ENCODE measurements around the gene NUCKS1.

Gene NUCKS1

DNA sequence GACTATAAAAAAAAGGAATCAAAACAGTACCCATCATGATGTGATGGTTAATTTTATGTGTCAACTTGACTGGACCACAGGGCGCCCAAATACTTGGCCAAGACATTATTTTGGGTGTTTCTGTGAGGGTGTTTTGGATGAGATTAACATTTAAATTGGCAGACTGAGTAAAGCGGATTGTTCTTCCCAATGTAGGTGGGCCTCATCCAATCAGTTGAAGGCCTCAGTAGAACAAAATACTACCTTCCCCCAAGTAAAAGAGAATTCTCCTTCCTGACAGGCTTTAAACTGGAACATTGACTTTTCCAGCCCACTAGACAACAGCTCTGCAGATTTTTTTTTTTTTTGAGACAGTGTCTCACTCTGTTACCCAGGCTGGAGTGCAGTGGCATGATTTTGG lies 14.6 kb upstream of the NUCKS1 start:
- TF ChIP-seq, protein P1, sequence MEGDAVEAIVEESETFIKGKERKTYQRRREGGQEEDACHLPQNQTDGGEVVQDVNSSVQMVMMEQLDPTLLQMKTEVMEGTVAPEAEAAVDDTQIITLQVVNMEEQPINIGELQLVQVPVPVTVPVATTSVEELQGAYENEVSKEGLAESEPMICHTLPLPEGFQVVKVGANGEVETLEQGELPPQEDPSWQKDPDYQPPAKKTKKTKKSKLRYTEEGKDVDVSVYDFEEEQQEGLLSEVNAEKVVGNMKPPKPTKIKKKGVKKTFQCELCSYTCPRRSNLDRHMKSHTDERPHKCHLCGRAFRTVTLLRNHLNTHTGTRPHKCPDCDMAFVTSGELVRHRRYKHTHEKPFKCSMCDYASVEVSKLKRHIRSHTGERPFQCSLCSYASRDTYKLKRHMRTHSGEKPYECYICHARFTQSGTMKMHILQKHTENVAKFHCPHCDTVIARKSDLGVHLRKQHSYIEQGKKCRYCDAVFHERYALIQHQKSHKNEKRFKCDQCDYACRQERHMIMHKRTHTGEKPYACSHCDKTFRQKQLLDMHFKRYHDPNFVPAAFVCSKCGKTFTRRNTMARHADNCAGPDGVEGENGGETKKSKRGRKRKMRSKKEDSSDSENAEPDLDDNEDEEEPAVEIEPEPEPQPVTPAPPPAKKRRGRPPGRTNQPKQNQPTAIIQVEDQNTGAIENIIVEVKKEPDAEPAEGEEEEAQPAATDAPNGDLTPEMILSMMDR (IDR thresholded peaks at IDR 0.05; ENCODE audit: control insufficient read depth, insufficient read depth, low read depth, low read length, missing control alignments), result no peak
- H3K4me3 ChIP-seq (ENCODE audit: control insufficient read depth, low read depth, low read length), result no peak overlapping the region
- DNase-seq (ENCODE audit: low read depth), result no peak

DNA sequence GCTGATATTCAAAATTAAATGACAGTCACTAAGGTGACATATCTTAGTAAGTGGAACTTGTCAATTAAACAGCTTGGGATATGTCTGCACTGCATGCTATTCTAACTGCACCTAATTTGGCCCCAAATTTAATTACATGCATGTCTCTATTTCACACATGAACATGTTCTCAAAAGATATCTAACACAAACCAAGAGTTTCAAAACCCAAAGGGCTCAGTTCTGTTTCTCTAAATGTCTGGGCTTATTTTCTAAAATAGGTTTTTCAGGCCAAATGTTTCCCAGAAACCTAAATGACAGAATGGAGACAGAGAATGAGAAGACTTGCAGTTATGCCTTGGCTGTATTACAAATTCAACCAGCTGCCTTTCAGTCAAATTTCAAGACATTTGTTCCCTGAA lies 14.0 kb upstream of the NUCKS1 start:
- no peak overlapping the region for H3K4me3 ChIP-seq (ENCODE audit: control insufficient read depth, low read depth, low read length)
- DNase-seq (ENCODE audit: low read depth), result no peak

DNA sequence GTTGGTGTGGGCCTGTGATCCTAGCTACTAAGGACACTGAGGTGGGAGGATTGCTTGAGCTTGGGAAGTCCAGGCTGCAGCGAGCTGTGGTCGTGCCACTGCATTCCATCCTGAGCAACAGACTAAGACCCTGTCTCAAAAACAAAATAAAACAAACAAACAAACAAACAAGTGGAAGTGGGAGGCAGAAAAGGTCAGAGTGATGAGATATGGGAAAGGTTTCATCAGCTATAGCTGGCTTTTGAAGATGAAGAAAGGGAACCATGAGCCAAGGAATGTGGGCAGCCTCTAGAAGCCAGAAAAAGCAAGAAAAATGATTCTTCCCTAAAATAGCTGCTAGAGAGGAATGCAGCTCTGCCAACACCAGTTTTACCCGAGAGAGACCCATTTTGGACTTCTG lies 10.6 kb upstream of the NUCKS1 start:
- no peak overlapping the region for H3K4me3 ChIP-seq (ENCODE audit: control insufficient read depth, low read depth, low read length)
- TF ChIP-seq, protein P1 (IDR thresholded peaks at IDR 0.05; ENCODE audit: control insufficient read depth, insufficient read depth, low read depth, low read length, missing control alignments), result no peak
- no peak for DNase-seq (ENCODE audit: low read depth)

More for the DNA sequence above, 14.0 kb upstream of the NUCKS1 start:
- TF ChIP-seq, protein P1 (IDR thresholded peaks at IDR 0.05; ENCODE audit: control insufficient read depth, insufficient read depth, low read depth, low read length, missing control alignments), result no peak

DNA sequence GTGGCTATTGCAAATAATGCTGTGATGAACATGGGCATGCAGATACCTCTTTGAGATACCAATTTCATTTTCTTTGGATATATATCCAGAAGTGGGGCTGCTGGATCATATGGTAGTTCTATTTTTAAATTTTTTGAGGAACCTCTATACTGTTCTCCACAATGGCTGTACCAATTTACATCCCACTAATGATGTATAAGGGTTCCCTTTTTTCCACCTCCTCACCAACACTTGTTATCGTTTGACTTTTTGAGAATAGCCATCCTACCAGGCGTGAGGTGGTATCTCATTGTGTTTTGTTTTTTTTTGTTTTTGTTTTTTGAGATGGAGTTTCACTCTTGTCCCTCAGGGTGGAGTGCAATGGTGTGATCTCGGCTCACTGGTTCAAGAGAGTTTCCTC lies 6.6 kb upstream of the NUCKS1 start:
- DNase-seq (ENCODE audit: low read depth), result no peak
- TF ChIP-seq, protein P1 (IDR thresholded peaks at IDR 0.05; ENCODE audit: control insufficient read depth, insufficient read depth, low read depth, low read length, missing control alignments), result no peak
- H3K4me3 ChIP-seq (ENCODE audit: control insufficient read depth, low read depth, low read length), result no peak overlapping the region

DNA sequence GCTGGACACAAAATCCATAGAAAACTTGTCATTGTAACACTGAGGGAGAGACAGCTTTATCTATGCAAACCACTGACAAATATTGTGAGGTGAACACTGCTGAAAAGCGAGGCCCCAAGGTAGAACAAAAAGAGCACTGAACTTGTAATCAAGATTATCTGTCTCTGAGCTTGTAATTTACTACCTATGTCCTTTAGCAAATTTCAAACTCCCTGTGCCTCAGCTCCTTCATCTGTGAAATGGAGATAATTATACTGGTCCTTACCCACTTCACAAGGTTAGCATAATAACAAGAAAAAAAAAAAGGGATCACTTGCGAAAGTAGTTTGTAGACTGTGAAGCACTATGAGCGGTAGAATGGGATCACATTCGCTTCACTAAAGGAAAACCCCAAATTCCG lies 4.9 kb upstream of the NUCKS1 start:
- TF ChIP-seq, protein P1 (IDR thresholded peaks at IDR 0.05; ENCODE audit: control insufficient read depth, insufficient read depth, low read depth, low read length, missing control alignments), result no peak
- DNase-seq (ENCODE audit: low read depth), result no peak
- H3K4me3 ChIP-seq (ENCODE audit: control insufficient read depth, low read depth, low read length), result no peak overlapping the region

DNA sequence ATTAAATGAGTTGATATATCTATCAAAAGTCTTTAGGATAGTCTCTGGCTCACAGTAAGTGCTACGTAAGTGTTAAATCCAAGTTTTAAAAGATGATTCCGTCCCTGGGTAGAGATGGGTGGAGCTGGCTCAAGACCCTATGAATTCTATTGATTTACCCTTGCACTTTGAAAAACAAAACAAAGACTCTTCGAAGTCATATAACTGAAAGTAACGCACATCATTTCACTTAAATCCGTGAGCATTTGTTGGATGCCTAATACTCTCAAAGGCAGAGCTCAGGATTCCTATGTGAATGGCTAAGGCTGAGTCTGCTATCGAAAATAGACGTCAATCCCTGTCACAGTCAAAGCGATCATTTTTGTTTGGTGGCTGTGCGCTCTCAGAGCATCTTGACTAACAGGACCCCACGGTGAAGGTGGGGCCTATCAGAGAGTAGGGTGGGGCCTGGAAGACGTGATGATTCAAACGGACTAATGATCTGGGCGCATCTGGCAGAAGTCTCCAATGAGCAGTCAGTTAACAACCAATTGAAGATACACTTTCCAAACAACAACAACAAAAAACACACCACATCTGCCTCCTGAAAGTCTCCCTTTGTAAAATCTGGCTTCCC lies 1.2 kb upstream of the NUCKS1 start:
- DNase-seq (ENCODE audit: low read depth), result no peak
- TF ChIP-seq, protein P1 (IDR thresholded peaks at IDR 0.05; ENCODE audit: control insufficient read depth, insufficient read depth, low read depth, low read length, missing control alignments), result no peak
- no peak overlapping the region for H3K4me3 ChIP-seq (ENCODE audit: control insufficient read depth, low read depth, low read length)
